Stimulated activated CD8-positive, alpha-beta memory T cell treated with anti-CD3 and anti-CD28 coated beads, Interleukin-15, amount 100 ng/mL, for 24 hours (primary cell): ENCODE results near the gene SMOC2.

Experiments
- DNase-seq: peaks from one replicate; pipeline ENCODE4 v3.0.0-alpha.2; 2020; ENCODE audit warnings: low read depth

Gene SMOC2

GRCh38 chr6:168626046-168626602 is 185.1 kb downstream of the SMOC2 start:
- DNase-seq: no peak

- no peak for DNase-seq
Observed at GRCh38 chr6:168627506-168628175, 186.7 kb downstream of the SMOC2 start.

- no peak for DNase-seq
Observed at GRCh38 chr6:168628176-168628553, 187.2 kb downstream of the SMOC2 start.

GRCh38 chr6:168628732-168629245 is 187.8 kb downstream of the SMOC2 start:
- DNase-seq: no peak

GRCh38 chr6:168631564-168631963 is 190.6 kb downstream of the SMOC2 start:
- no peak for DNase-seq

GRCh38 chr6:168632694-168633093 is 191.7 kb downstream of the SMOC2 start:
- DNase-seq: no peak

- DNase-seq: no peak
Observed at GRCh38 chr6:168634541-168635328, 193.8 kb downstream of the SMOC2 start.

- DNase-seq: no peak
Observed at GRCh38 chr6:168636147-168637004, 195.4 kb downstream of the SMOC2 start.

GRCh38 chr6:168637834-168638233 is 196.8 kb downstream of the SMOC2 start:
- DNase-seq: no peak

GRCh38 chr6:168638468-168639271 is 197.7 kb downstream of the SMOC2 start:
- no peak for DNase-seq

- DNase-seq: no peak
Observed at GRCh38 chr6:168640181-168640580, 199.2 kb downstream of the SMOC2 start.

- no peak for DNase-seq
Observed at GRCh38 chr6:168640768-168641167, 199.8 kb downstream of the SMOC2 start.

GRCh38 chr6:168641446-168641845 is 200.5 kb downstream of the SMOC2 start:
- no peak for DNase-seq

- no peak for DNase-seq
Observed at GRCh38 chr6:168643401-168643800, 202.4 kb downstream of the SMOC2 start.

GRCh38 chr6:168645326-168645725 is 204.3 kb downstream of the SMOC2 start:
- DNase-seq: no peak

- no peak for DNase-seq
Observed at GRCh38 chr6:168647271-168647670, 206.3 kb downstream of the SMOC2 start.

GRCh38 chr6:168648240-168649125 is 207.5 kb downstream of the SMOC2 start:
- DNase-seq: no peak

GRCh38 chr6:168649209-168649608 is 208.2 kb downstream of the SMOC2 start:
- DNase-seq: no peak

- DNase-seq: no peak
Observed at GRCh38 chr6:168650671-168651111, 209.7 kb downstream of the SMOC2 start.
